SH-SY5Y (cell line): ENCODE data around the gene PPM1M.

Experiments used
- GATA2 ChIP-seq: IDR thresholded peaks from 2 replicates; pipeline ENCODE4 v1.6.1; 2011; ENCODE audit warnings: mild to moderate bottlenecking, low read depth, low read length
- GATA3 ChIP-seq: IDR thresholded peaks from 2 replicates; pipeline ENCODE4 v1.6.1; 2011; ENCODE audit warnings: low read depth, mild to moderate bottlenecking, low read length, moderate library complexity

DNA sequence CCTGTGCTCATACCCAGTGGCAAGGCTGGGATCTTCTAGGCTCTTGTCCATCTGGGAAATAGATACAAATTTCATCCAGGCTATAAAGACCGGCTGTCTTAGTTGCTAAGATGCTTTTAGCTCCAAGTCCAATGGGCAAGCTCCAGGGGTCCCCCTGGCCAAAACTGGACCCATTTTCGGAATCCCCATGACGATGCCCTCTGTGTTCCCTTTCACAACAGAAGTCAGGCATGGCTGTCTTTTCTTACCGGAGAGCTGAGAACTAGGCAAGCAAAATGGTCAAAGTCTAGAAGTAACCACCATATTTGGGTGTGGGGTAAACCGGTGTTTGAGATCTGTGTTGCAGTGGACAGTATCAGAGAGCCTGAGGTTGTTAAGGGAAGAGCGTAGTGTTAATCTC, 43.1 kb downstream of the PPM1M start:
- TF ChIP-seq GATA2, result no peak
- no peak for TF ChIP-seq GATA3
